HEK293 (cell line): ENCODE results near the gene ELOVL2.

Experiments used
- CTCF ChIP-seq: fragments of 450-650 bp; formaldehyde crosslinking; IDR thresholded peaks from 2 replicates; pipeline ENCODE4 v1.5.1; 2016; ENCODE audit warnings: missing biosample characterization, missing genetic modification characterization
- TRIM28 ChIP-seq: IDR thresholded peaks from 2 replicates; pipeline ENCODE4 v1.6.1; 2011; ENCODE audit warnings: low read length, control low read depth, borderline replicate concordance
- YY2 ChIP-seq: fragments of 450-650 bp; formaldehyde crosslinking; IDR thresholded peaks from 2 replicates; pipeline ENCODE4 v1.5.1; 2016; ENCODE audit warnings: missing biosample characterization, missing genetic modification characterization
- ZBTB10 ChIP-seq: fragments of 450-650 bp; formaldehyde crosslinking; IDR thresholded peaks from 2 replicates; pipeline ENCODE4 v1.5.1; 2016; ENCODE audit warnings: missing biosample characterization, missing genetic modification characterization
- ZNF146 ChIP-seq: fragments of 450-650 bp; formaldehyde crosslinking; IDR thresholded peaks from 2 replicates; pipeline ENCODE4 v1.5.1; 2016; ENCODE audit warnings: missing biosample characterization, missing genetic modification characterization
- ZNF274 ChIP-seq, 2 experiments: fragments of 200-500 bp in 1 of 2; fragments of 450-650 bp in 1 of 2; sonication (Bioruptor generic) in 1 of 2; formaldehyde crosslinking in 1 of 2; IDR thresholded peaks; 2 replicates each; pipeline versions ENCODE4 v1.5.1 to v1.6.1; 2014 to 2016; ENCODE audit warnings: borderline replicate concordance in 1 of 2, inconsistent platforms in 1 of 2, low read length in 1 of 2, missing biosample characterization in 1 of 2, missing genetic modification characterization in 1 of 2
- ZNF350 ChIP-seq: fragments of 450-650 bp; formaldehyde crosslinking; IDR thresholded peaks from 2 replicates; pipeline ENCODE4 v1.5.0; 2017; ENCODE audit warnings: missing biosample characterization, mild to moderate bottlenecking, missing genetic modification characterization

- no peak for TF ChIP-seq TRIM28
- no peak for TF ChIP-seq ZNF146 (tag by site-specific recombination)
- TF ChIP-seq ZBTB10 (tag by site-specific recombination), result no peak
- no peak for TF ChIP-seq CTCF
- no peak for TF ChIP-seq YY2
- TF ChIP-seq ZNF274 (IDR thresholded peaks at IDR 0.05; ENCODE audit: low read length), result no peak
- no peak for TF ChIP-seq ZNF274 (tag by site-specific recombination; IDR thresholded peaks at IDR 0.05; ENCODE audit: borderline replicate concordance)
- TF ChIP-seq ZNF350, result no peak
Observed at GRCh38 chr6:11093376-11093625, 49.2 kb upstream of the ELOVL2 start.
